NCI-H345 treated with DMSO at 0.1 percent for 48 hours (cell line): Measurements from ENCODE around the gene ATP1A1.

ENCODE experiments used
- DNase-seq: peaks from one replicate; lab custom pipeline; 2025; ENCODE audit not compliant: unreplicated experiment; lab: John Stamatoyannopoulos, UW

The ATP1A1 gene

GRCh38 chr1:116343019-116343418 is 30.0 kb upstream of the ATP1A1 start:
- no peak for DNase-seq

GRCh38 chr1:116345011-116345410 is 28.0 kb upstream of the ATP1A1 start:
- DNase-seq: no peak

- peak; percentile 22 for DNase-seq
Observed at GRCh38 chr1:116345843-116346242, 27.2 kb upstream of the ATP1A1 start.

GRCh38 chr1:116346943-116347673 is 25.9 kb upstream of the ATP1A1 start:
- DNase-seq: no peak

GRCh38 chr1:116347696-116348095 is 25.3 kb upstream of the ATP1A1 start:
- DNase-seq: no peak

- no peak for DNase-seq
Observed at GRCh38 chr1:116350097-116350645, 22.9 kb upstream of the ATP1A1 start.

- DNase-seq: no peak
Observed at GRCh38 chr1:116351914-116352313, 21.1 kb upstream of the ATP1A1 start.

- DNase-seq: no peak
Observed at GRCh38 chr1:116352349-116352813, 20.7 kb upstream of the ATP1A1 start.

GRCh38 chr1:116353155-116353554 is 19.9 kb upstream of the ATP1A1 start:
- DNase-seq: no peak

- no peak for DNase-seq
Observed at GRCh38 chr1:116356067-116356466, 17.0 kb upstream of the ATP1A1 start.

GRCh38 chr1:116356673-116357072 is 16.4 kb upstream of the ATP1A1 start:
- DNase-seq: no peak

GRCh38 chr1:116357487-116357886 is 15.6 kb upstream of the ATP1A1 start:
- no peak for DNase-seq

- DNase-seq: no peak
Observed at GRCh38 chr1:116359060-116359830, 13.8 kb upstream of the ATP1A1 start.

GRCh38 chr1:116359871-116360270 is 13.2 kb upstream of the ATP1A1 start:
- no peak for DNase-seq

GRCh38 chr1:116360429-116361173 is 12.4 kb upstream of the ATP1A1 start:
- no peak for DNase-seq

- DNase-seq: no peak
Observed at GRCh38 chr1:116361648-116362047, 11.4 kb upstream of the ATP1A1 start.

- DNase-seq: no peak
Observed at GRCh38 chr1:116362050-116362449, 11.0 kb upstream of the ATP1A1 start.

- no peak for DNase-seq
Observed at GRCh38 chr1:116365353-116365780, 7.7 kb upstream of the ATP1A1 start.

GRCh38 chr1:116365857-116366256 is 7.2 kb upstream of the ATP1A1 start:
- no peak for DNase-seq

- no peak for DNase-seq
Observed at GRCh38 chr1:116367256-116367945, 5.6 kb upstream of the ATP1A1 start.

- no peak for DNase-seq
Observed at GRCh38 chr1:116368241-116368640, 4.8 kb upstream of the ATP1A1 start.
